Thoracic aorta (tissue), 2 donors: ENCODE data around the gene PDE7B. TPM values are rescaled to one million over a fixed set of nuclear protein-coding genes. Genes with fewer than 3 reads are reported as not detected.

Source experiments
- ATAC-seq: fragments of 150-250 bp; one replicate; pipeline ENCODE4 v1.8.0; 2017; ENCODE audit warnings: low read depth; ENCODE audit not compliant: insufficient number of reproducible peaks, low FRiP score
- DNase-seq: peaks from one replicate; pipeline ENCODE4 v3.0.0-alpha.2; 2020; ENCODE audit warnings: low spot score
- H3K27ac ChIP-seq, 2 donors: fragments of 200-600 bp; sonication (generic); 1 replicate in 1 of 2; 2 replicates in 1 of 2; pipeline ENCODE4 v1.5.1; 2016; ENCODE audit warnings: mild to moderate bottlenecking in 2 of 2, moderate library complexity in 2 of 2
- H3K27me3 ChIP-seq: fragments of 200-600 bp; sonication (generic); replicated peaks from 2 replicates; pipeline ENCODE4 v1.6.0; 2016; ENCODE audit warnings: mild to moderate bottlenecking; ENCODE audit not compliant: insufficient read depth
- H3K36me3 ChIP-seq: fragments of 200-600 bp; sonication (generic); one replicate; pipeline ENCODE4 v1.5.1; 2016
- H3K4me1 ChIP-seq, 2 donors: fragments of 200-600 bp; sonication (generic); 1 replicate in 1 of 2; 2 replicates in 1 of 2; pipeline versions ENCODE4 v1.5.1 to v1.6.0; 2016; ENCODE audit warnings: low read depth in 2 of 2, mild to moderate bottlenecking in 1 of 2; ENCODE audit not compliant: control insufficient read depth in 1 of 2
- H3K4me3 ChIP-seq: fragments of 200-600 bp; sonication (generic); 2 replicates; pipeline ENCODE4 v1.5.1; 2016; ENCODE audit warnings: mild to moderate bottlenecking
- H3K9me3 ChIP-seq: fragments of 200-600 bp; sonication (generic); 2 replicates; pipeline ENCODE4 v1.5.1; 2016
- CTCF ChIP-seq: fragments of 200-600 bp; sonication (generic); IDR thresholded peaks from one replicate; pipeline ENCODE4 v1.5.1; 2019; ENCODE audit warnings: antibody characterized with exemption
- total RNA-seq, 2 donors: library from RNA; depleted of rRNA; stranded (reverse); fragments of >200 nt; gene quantifications; one replicate each; pipeline versions ENCODE4 v1.1.0 to v1.2.3, GENCODE V29; 2016

PDE7B gene
- total RNA-seq, 2 donors from 2014 or later = 2.6 to 13.2 TPM

GRCh38 chr6:135902756-135903331, 51.3 kb downstream of the PDE7B start:
- H3K27ac ChIP-seq = no peak overlapping the region
- H3K36me3 ChIP-seq = no peaks in the 10 kb centered on the region
- H3K9me3 ChIP-seq = no peaks in the 10 kb centered on the region
- ATAC-seq (no peak), DNase-seq (no peak)
- peaks cover 0 to 10% of the 10 kb centered on the region in 2 donors for H3K4me1 ChIP-seq
- no peaks in the 10 kb centered on the region for H3K27me3 ChIP-seq
- H3K4me3 ChIP-seq = no peak overlapping the region
- TF ChIP-seq CTCF = no peak

GRCh38 chr6:135904666-135905065, 53.2 kb downstream of the PDE7B start:
- peaks cover 0 to 10% of the 10 kb centered on the region in 2 donors for H3K4me1 ChIP-seq
- TF ChIP-seq CTCF = no peak
- H3K4me3 ChIP-seq = no peak overlapping the region
- H3K27me3 ChIP-seq = no peaks in the 10 kb centered on the region
- H3K9me3 ChIP-seq = no peaks in the 10 kb centered on the region
- H3K36me3 ChIP-seq = no peaks in the 10 kb centered on the region
- DNase-seq (no peak), ATAC-seq (no peak)
- H3K27ac ChIP-seq = no peak overlapping the region

- Histone ChIP-seq H3K27me3 (no peaks in the 10 kb centered on the region), H3K4me1 (peaks cover 0 to 10% of the 10 kb centered on the region in 2 donors), H3K9me3 (no peaks in the 10 kb centered on the region), H3K27ac (no peak overlapping the region), H3K36me3 (no peaks in the 10 kb centered on the region), H3K4me3 (no peak overlapping the region)
- TF ChIP-seq CTCF = no peak
- ATAC-seq = no peak
- DNase-seq = no peak
Measured at GRCh38 chr6:135905604-135906300, 54.3 kb downstream of the PDE7B start.

- Histone ChIP-seq H3K27me3 (no peaks in the 10 kb centered on the region), H3K4me3 (no peak overlapping the region), H3K27ac (no peak overlapping the region), H3K9me3 (no peaks in the 10 kb centered on the region), H3K4me1 (peaks cover 0 to 10% of the 10 kb centered on the region in 2 donors), H3K36me3 (no peaks in the 10 kb centered on the region)
- DNase-seq = no peak
- no peak for TF ChIP-seq CTCF
- ATAC-seq = no peak
Measured at GRCh38 chr6:135906542-135906941, 55.0 kb downstream of the PDE7B start.

- DNase-seq (no peak), ATAC-seq (no peak)
- Histone ChIP-seq H3K27me3 (no peaks in the 10 kb centered on the region), H3K27ac (no peak overlapping the region), H3K9me3 (no peaks in the 10 kb centered on the region), H3K36me3 (no peaks in the 10 kb centered on the region), H3K4me1 (peaks cover 0 to 10% of the 10 kb centered on the region in 2 donors), H3K4me3 (no peak overlapping the region)
- TF ChIP-seq CTCF = no peak
Measured at GRCh38 chr6:135906972-135907465, 55.5 kb downstream of the PDE7B start.
